Esophagus muscularis mucosa (tissue), 3 donors: ENCODE measurements around the gene PPP1R3A.

Experiments used
- CTCF ChIP-seq, 3 experiments: fragments of 200-600 bp in 2 of 3; fragments of 450-650 bp in 1 of 3; sonication (generic) in 2 of 3; IDR thresholded peaks; one replicate each; pipeline ENCODE4 v1.5.1; 2017 to 2019; ENCODE audit warnings: antibody characterized with exemption in 3 of 3, mild to moderate bottlenecking in 2 of 3, moderate library complexity in 1 of 3
- POLR2AphosphoS5 ChIP-seq, 2 donors: sonication (generic); formaldehyde crosslinking; IDR thresholded peaks; one replicate each; pipeline ENCODE4 v1.6.1; 2017; ENCODE audit warnings: antibody characterized with exemption in 2 of 2

GRCh38 chr7:113873554-113874151 lies 45.2 kb downstream of the PPP1R3A start:
- TF ChIP-seq CTCF (IDR thresholded peaks at IDR 0.05) (no peak), POLR2AphosphoS5 (IDR thresholded peaks at IDR 0.05) (no peak)
